Measurements from ENCODE around the gene FOXO3.
"Not testable (repeated sequence)": the region's sequence is repeated elsewhere in the genome, so short reads cannot be mapped to it uniquely, and the experiment has no call there.

Gene FOXO3

GRCh38 chr6:108658174-108658573 is 97.5 kb downstream of the FOXO3 start:
- DNase-seq (ENCODE audit: low read depth in 2 of 2, low spot score in 1 of 2), result no peak

GRCh38 chr6:108658785-108659184 is 98.1 kb downstream of the FOXO3 start:
- DNase-seq (ENCODE audit: low read depth in 2 of 2, low spot score in 1 of 2), result not testable (repeated sequence)

GRCh38 chr6:108660251-108660650 is 99.5 kb downstream of the FOXO3 start:
- no peak for DNase-seq (ENCODE audit: low read depth in 2 of 2, low spot score in 1 of 2)

GRCh38 chr6:108661430-108661829 is 100.7 kb downstream of the FOXO3 start:
- no peak for DNase-seq (ENCODE audit: low read depth in 2 of 2, low spot score in 1 of 2)

- no peak for DNase-seq (ENCODE audit: low read depth in 2 of 2, low spot score in 1 of 2)
Measured at GRCh38 chr6:108661982-108662381, 101.3 kb downstream of the FOXO3 start.

GRCh38 chr6:108662702-108663101 is 102.0 kb downstream of the FOXO3 start:
- no peak for DNase-seq (ENCODE audit: low read depth in 2 of 2, low spot score in 1 of 2)

GRCh38 chr6:108663494-108664064 is 102.9 kb downstream of the FOXO3 start:
- DNase-seq (ENCODE audit: low read depth in 2 of 2, low spot score in 1 of 2), result not testable (repeated sequence)

GRCh38 chr6:108665495-108666196 is 104.9 kb downstream of the FOXO3 start:
- DNase-seq (ENCODE audit: low read depth in 2 of 2, low spot score in 1 of 2), result no peak

- no peak for DNase-seq (ENCODE audit: low read depth in 2 of 2, low spot score in 1 of 2)
Measured at GRCh38 chr6:108666656-108667260, 106.0 kb downstream of the FOXO3 start.

- DNase-seq (ENCODE audit: low read depth in 2 of 2, low spot score in 1 of 2), result no peak
Measured at GRCh38 chr6:108667993-108668392, 107.3 kb downstream of the FOXO3 start.

- no peak for DNase-seq (ENCODE audit: low read depth in 2 of 2, low spot score in 1 of 2)
Measured at GRCh38 chr6:108669673-108670072, 109.0 kb downstream of the FOXO3 start.

GRCh38 chr6:108671175-108671574 is 110.5 kb downstream of the FOXO3 start:
- DNase-seq (ENCODE audit: low read depth in 2 of 2, low spot score in 1 of 2), result no peak

- no peak for DNase-seq (ENCODE audit: low read depth in 2 of 2, low spot score in 1 of 2)
Measured at GRCh38 chr6:108671790-108672189, 111.1 kb downstream of the FOXO3 start.

GRCh38 chr6:108672641-108673040 is 111.9 kb downstream of the FOXO3 start:
- no peak for DNase-seq (ENCODE audit: low read depth in 2 of 2, low spot score in 1 of 2)

GRCh38 chr6:108673153-108673552 is 112.4 kb downstream of the FOXO3 start:
- no peak for DNase-seq (ENCODE audit: low read depth in 2 of 2, low spot score in 1 of 2)

- DNase-seq (ENCODE audit: low read depth in 2 of 2, low spot score in 1 of 2), result no peak
Measured at GRCh38 chr6:108673602-108674001, 112.9 kb downstream of the FOXO3 start.

- no peak for DNase-seq (ENCODE audit: low read depth in 2 of 2, low spot score in 1 of 2)
Measured at GRCh38 chr6:108675226-108676200, 114.8 kb downstream of the FOXO3 start.

GRCh38 chr6:108676555-108676954 is 115.8 kb downstream of the FOXO3 start:
- no peak for DNase-seq (ENCODE audit: low read depth in 2 of 2, low spot score in 1 of 2)

- no peak for DNase-seq (ENCODE audit: low read depth in 2 of 2, low spot score in 1 of 2)
Measured at GRCh38 chr6:108677357-108677756, 116.6 kb downstream of the FOXO3 start.

- no peak for DNase-seq (ENCODE audit: low read depth in 2 of 2, low spot score in 1 of 2)
Measured at GRCh38 chr6:108677894-108678293, 117.2 kb downstream of the FOXO3 start.

- DNase-seq (ENCODE audit: low read depth in 2 of 2, low spot score in 1 of 2), result not testable (repeated sequence)
Measured at GRCh38 chr6:108680314-108680713, 119.6 kb downstream of the FOXO3 start.
